ENCODE data around the gene STK24.

GRCh38 chr13:98452851-98453843 is 123.8 kb downstream of the STK24 start:
- TF ChIP-seq CTCF (IDR thresholded peaks at IDR 0.05 in 4 of 5, conservative IDR thresholded peaks at IDR 0.05 in 1 of 5), result no peak
- no peak for TF ChIP-seq POLR2A (IDR thresholded peaks at IDR 0.05)

Data from gastrocnemius medialis (tissue), 4 donors.